Neural cell (in vitro differentiated cells): ENCODE results near the gene PCBP4. TPM values are rescaled to one million over a fixed set of nuclear protein-coding genes. Genes with fewer than 3 reads are reported as not detected.
A peak's percentile ranks its signal among the peaks of the same experiment; 100 is the strongest.

ENCODE experiments used
- H2AFZ ChIP-seq: fragments of 200-600, 300-800 bp; sonication (generic), shearing (Covaris generic); 2 replicates; pipeline ENCODE4 v1.6.0; 2014; ENCODE audit warnings: low read depth, mild to moderate bottlenecking, antibody characterized with exemption, low read length, moderate library complexity
- H3F3A ChIP-seq: fragments of 200-600 bp; shearing (Covaris generic); 2 replicates; pipeline ENCODE4 v1.6.1; 2016; ENCODE audit warnings: mild to moderate bottlenecking, moderate library complexity, mixed read lengths, antibody characterized with exemption, low read length; ENCODE audit not compliant: insufficient read depth, poor library complexity, severe bottlenecking
- H3K27ac ChIP-seq: fragments of 200-600, 300-800 bp; sonication (generic), shearing (Covaris generic); 2 replicates; pipeline ENCODE4 v1.5.1; 2014; ENCODE audit warnings: mild to moderate bottlenecking, low read length, moderate library complexity
- H3K27me3 ChIP-seq: fragments of 300-800, 200-600 bp; sonication (generic), shearing (Covaris generic); 2 replicates; pipeline ENCODE4 v1.6.0; 2014; ENCODE audit warnings: mild to moderate bottlenecking, low read depth, low read length, moderate library complexity; ENCODE audit not compliant: insufficient read depth
- H3K36me3 ChIP-seq: fragments of 300-800, 200-600 bp; sonication (generic), shearing (Covaris generic); 2 replicates; pipeline ENCODE4 v1.5.1; 2014; ENCODE audit warnings: mild to moderate bottlenecking, antibody characterized with exemption, low read length, moderate library complexity; ENCODE audit not compliant: insufficient read depth
- H3K4me2 ChIP-seq: fragments of 300-800, 200-600 bp; sonication (generic), shearing (Covaris generic); 2 replicates; pipeline ENCODE4 v1.6.0; 2014; ENCODE audit warnings: mild to moderate bottlenecking, low read length
- H3K4me3 ChIP-seq: fragments of 300-800, 200-600 bp; sonication (generic), shearing (Covaris generic); 2 replicates; pipeline ENCODE4 v1.5.1; 2014; ENCODE audit warnings: mild to moderate bottlenecking, low read length, moderate library complexity
- H3K79me2 ChIP-seq: fragments of 200-600 bp; shearing (Covaris generic); replicated peaks from 2 replicates; pipeline ENCODE4 v1.6.0; 2014; ENCODE audit warnings: mild to moderate bottlenecking, low read length, moderate library complexity; ENCODE audit not compliant: insufficient read depth
- H3K9ac ChIP-seq: fragments of 300-800, 200-600 bp; sonication (generic), shearing (Covaris generic); 2 replicates; pipeline ENCODE4 v1.6.1; 2016; ENCODE audit warnings: mild to moderate bottlenecking, low read length, mixed read lengths
- H3K9me2 ChIP-seq: fragments of 200-600 bp; shearing (Covaris generic); 2 replicates; pipeline ENCODE4 v1.6.1; 2016; ENCODE audit warnings: mild to moderate bottlenecking, low read length, mixed read lengths; ENCODE audit not compliant: insufficient read depth
- H3K9me3 ChIP-seq: fragments of 200-600, 300-800 bp; sonication (generic), shearing (Covaris generic); 2 replicates; pipeline ENCODE4 v1.6.1; 2016; ENCODE audit warnings: mild to moderate bottlenecking, mixed run types, low read length, moderate library complexity, mixed read lengths
- H4K20me1 ChIP-seq: fragments of 200-600 bp; shearing (Covaris generic); 2 replicates; pipeline ENCODE4 v1.6.1; 2016; ENCODE audit warnings: mild to moderate bottlenecking, mixed run types; ENCODE audit not compliant: insufficient read depth
- EP300 ChIP-seq: fragments of 450-650 bp; conservative IDR thresholded peaks from 2 replicates; pipeline ENCODE4 v1.6.1; 2014; ENCODE audit warnings: antibody characterized with exemption, mild to moderate bottlenecking, moderate library complexity; ENCODE audit not compliant: poor library complexity, severe bottlenecking
- EZH2 ChIP-seq: fragments of 200-600, 300-800 bp; shearing (Covaris generic), sonication (generic); IDR thresholded peaks from 2 replicates; pipeline ENCODE4 v1.6.1; 2014; ENCODE audit warnings: antibody characterized with exemption, low read length, borderline replicate concordance, mild to moderate bottlenecking; ENCODE audit not compliant: insufficient read depth, poor library complexity, severe bottlenecking
- MXI1 ChIP-seq: fragments of 450-650 bp; conservative IDR thresholded peaks from 2 replicates; pipeline ENCODE4 v1.6.1; 2014; ENCODE audit warnings: antibody characterized with exemption, mild to moderate bottlenecking; ENCODE audit not compliant: poor library complexity, severe bottlenecking
- POLR2AphosphoS5 ChIP-seq: IDR thresholded peaks from 2 replicates; pipeline ENCODE4 v1.6.1; 2012
- RAD21 ChIP-seq: fragments of 450-650 bp; conservative IDR thresholded peaks from 2 replicates; pipeline ENCODE4 v1.6.1; 2014; ENCODE audit warnings: antibody characterized with exemption, mild to moderate bottlenecking, moderate library complexity
- REST ChIP-seq: IDR thresholded peaks from 2 replicates; pipeline ENCODE4 v1.6.1; 2012; ENCODE audit warnings: borderline replicate concordance
- SMC3 ChIP-seq: fragments of 450-650 bp; conservative IDR thresholded peaks from 2 replicates; pipeline ENCODE4 v1.6.1; 2014; ENCODE audit warnings: antibody characterized with exemption, mild to moderate bottlenecking, moderate library complexity; ENCODE audit not compliant: poor library complexity
- TAF1 ChIP-seq: IDR thresholded peaks from 2 replicates; pipeline ENCODE4 v1.6.1; 2012; ENCODE audit warnings: low read depth
- polyA plus RNA-seq: library from polyadenylated mRNA; depleted of rRNA; stranded (reverse); fragments of >200 nt; gene quantifications from 2 replicates; pipeline ENCODE4 v1.2.3, GENCODE V29; 2014
- TF ChIP-seq, protein P1 (sequence below): fragments of 450-650 bp; IDR thresholded peaks from 2 replicates; pipeline ENCODE4 v1.5.1; 2014; ENCODE audit warnings: antibody characterized with exemption, mild to moderate bottlenecking, moderate library complexity; ENCODE audit not compliant: poor library complexity, severe bottlenecking

PCBP4 gene
- polyA plus RNA-seq, 1 donor from 2014 or later = 251 TPM

DNA sequence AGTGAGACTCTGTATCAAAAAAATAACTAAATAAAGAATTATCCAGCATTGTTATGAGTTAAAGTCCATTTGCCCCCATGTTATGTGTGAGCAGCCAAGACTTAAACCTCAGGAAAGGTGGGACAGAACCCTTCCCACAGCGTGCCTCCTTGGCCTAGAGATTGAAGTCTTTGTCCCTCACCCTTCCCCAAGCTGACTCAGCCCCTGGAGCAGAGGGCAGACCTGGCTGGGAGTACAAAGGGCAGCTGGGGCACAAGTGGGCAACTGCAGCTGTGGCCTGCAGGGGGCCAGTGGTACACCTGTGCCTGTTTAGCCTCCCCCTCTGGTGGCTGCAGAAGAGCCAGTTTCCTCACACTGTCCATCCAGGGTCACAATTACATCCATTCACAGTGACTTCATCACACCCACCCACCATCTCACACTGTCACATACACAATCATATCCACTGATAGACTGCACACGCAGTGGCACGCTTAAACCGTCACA lies 15.1 kb upstream of the PCBP4 start:
- no peaks in the 10 kb centered on the region for H3K9me2 ChIP-seq
- peak overlapping the region; percentile 46 for H3K9ac ChIP-seq
- H3K4me2 ChIP-seq = no peak overlapping the region
- H2AFZ ChIP-seq = no peak overlapping the region
- H3K27ac ChIP-seq = no peak overlapping the region
- H3K9me3 ChIP-seq = no peaks in the 10 kb centered on the region
- H3F3A ChIP-seq = no peaks in the 10 kb centered on the region
- H3K79me2 ChIP-seq = no peaks in the 10 kb centered on the region
- H3K36me3 ChIP-seq = no peaks in the 10 kb centered on the region
- H4K20me1 ChIP-seq = no peaks in the 10 kb centered on the region
- no peak for TF ChIP-seq TAF1
- TF ChIP-seq MXI1 = no peak
- TF ChIP-seq SMC3 = no peak
- TF ChIP-seq, protein P1, sequence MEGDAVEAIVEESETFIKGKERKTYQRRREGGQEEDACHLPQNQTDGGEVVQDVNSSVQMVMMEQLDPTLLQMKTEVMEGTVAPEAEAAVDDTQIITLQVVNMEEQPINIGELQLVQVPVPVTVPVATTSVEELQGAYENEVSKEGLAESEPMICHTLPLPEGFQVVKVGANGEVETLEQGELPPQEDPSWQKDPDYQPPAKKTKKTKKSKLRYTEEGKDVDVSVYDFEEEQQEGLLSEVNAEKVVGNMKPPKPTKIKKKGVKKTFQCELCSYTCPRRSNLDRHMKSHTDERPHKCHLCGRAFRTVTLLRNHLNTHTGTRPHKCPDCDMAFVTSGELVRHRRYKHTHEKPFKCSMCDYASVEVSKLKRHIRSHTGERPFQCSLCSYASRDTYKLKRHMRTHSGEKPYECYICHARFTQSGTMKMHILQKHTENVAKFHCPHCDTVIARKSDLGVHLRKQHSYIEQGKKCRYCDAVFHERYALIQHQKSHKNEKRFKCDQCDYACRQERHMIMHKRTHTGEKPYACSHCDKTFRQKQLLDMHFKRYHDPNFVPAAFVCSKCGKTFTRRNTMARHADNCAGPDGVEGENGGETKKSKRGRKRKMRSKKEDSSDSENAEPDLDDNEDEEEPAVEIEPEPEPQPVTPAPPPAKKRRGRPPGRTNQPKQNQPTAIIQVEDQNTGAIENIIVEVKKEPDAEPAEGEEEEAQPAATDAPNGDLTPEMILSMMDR = peak; percentile 42
- no peaks in the 10 kb centered on the region for H3K27me3 ChIP-seq
- peak overlapping the region; percentile 59 for H3K4me3 ChIP-seq

GRCh38 chr3:51980253-51980652 lies 13.0 kb upstream of the PCBP4 start:
- no peak overlapping the region for H3K4me2 ChIP-seq
- H4K20me1 ChIP-seq = no peaks in the 10 kb centered on the region
- no peaks in the 10 kb centered on the region for H3K9me3 ChIP-seq
- no peak overlapping the region for H3K4me3 ChIP-seq
- no peaks in the 10 kb centered on the region for H3K36me3 ChIP-seq
- no peaks in the 10 kb centered on the region for H3F3A ChIP-seq
- H2AFZ ChIP-seq = no peak overlapping the region
- no peaks in the 10 kb centered on the region for H3K27me3 ChIP-seq
- no peak overlapping the region for H3K9ac ChIP-seq
- H3K27ac ChIP-seq = no peak overlapping the region
- H3K79me2 ChIP-seq = no peaks in the 10 kb centered on the region
- TF ChIP-seq TAF1 (no peak), REST (no peak), RAD21 (no peak), SMC3 (no peak), EP300 (no peak), POLR2AphosphoS5 (no peak), MXI1 (no peak), EZH2 (no peak)
- TF ChIP-seq, protein P1 = no peak
- no peaks in the 10 kb centered on the region for H3K9me2 ChIP-seq
